CD1c-positive myeloid dendritic cell (primary cell): Measurements from ENCODE around the gene IL23R.
A peak's percentile ranks its signal among the peaks of the same experiment; 100 is the strongest.
"Not testable (repeated sequence)": the region's sequence is repeated elsewhere in the genome, so short reads cannot be mapped to it uniquely, and the experiment has no call there.

Experiments used
- DNase-seq: peaks from one replicate; pipeline ENCODE4 v3.0.0-alpha.2; 2016; ENCODE audit errors: extremely low spot score

Gene IL23R

DNA sequence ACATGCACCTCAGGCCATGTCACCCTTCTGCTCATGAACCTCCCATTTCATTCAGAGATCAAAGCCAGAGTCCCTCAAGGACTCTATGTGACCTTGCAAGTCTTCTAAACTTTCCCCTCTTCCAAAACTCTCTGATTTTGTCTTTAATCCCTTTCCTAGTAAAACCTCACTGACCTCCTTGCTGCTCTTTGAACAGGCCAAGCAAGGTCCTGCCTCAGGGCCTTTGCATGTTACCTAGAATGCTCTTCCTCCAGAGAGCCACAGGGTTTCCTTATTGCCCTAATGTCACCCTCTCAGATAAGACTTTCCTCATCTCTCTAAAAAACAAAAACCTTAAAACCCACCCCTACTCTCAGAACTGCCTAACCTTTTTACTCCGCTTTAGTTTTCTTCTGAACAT is 26.6 kb downstream of the IL23R start:
- no peak for DNase-seq

GRCh38 chr1:67193704-67194103 is 27.4 kb downstream of the IL23R start:
- DNase-seq: no peak

DNA sequence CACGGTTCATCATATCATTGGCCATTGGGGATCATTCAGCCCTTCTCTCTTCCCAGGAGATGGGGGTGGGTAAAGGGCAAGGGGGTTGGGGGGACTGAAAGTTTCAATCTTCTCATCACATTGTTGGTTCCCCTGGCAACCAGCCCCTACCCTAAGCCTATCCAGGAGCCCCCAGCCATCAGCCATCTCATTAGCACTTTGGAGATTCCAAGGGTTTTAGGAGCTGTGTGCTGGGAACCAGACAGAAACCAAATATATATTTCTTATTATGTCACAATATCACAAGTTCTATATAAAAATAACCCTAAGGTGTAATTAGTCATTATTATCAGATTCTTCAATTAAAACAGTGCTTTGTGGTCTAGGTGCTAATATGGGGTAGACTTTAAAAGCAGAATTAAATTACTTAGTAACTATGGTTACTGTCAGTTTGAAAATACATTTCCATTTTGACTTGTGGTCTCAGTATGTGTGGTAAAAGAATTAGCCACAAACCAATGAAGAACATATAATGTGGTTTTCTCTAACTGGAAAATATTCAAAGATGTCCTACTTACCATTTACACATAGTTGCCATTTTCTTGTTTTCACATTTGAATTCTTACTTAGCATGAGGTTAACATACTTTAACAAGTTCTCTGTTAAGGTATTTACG is 28.1 kb downstream of the IL23R start:
- peak; percentile 28 for DNase-seq

GRCh38 chr1:67200755-67201154 is 34.5 kb downstream of the IL23R start:
- no peak for DNase-seq

DNA sequence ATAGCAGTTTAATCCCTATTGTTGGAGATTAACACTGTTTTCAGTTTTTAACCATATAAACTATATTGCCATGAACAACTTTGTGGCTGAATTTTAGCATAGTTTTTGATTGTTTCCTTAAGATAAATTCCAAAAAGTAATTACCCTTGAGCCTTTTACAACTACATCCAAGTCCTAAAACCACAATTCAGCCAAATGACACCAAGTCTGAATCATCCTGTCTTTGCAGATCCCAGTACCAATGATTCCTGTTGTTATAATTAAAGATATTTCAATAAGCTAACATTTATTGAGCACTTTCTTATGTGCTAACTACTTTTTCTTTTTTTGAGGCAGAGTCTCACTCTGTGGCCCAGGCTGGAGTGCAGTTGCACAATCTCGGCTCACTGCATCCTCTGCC is 35.6 kb downstream of the IL23R start:
- DNase-seq: no peak

GRCh38 chr1:67204298-67204980 is 38.2 kb downstream of the IL23R start:
- DNase-seq: no peak

- DNase-seq: not testable (repeated sequence)
Measured at GRCh38 chr1:67207398-67207797, 41.1 kb downstream of the IL23R start.

GRCh38 chr1:67208217-67208616 is 42.0 kb downstream of the IL23R start:
- DNase-seq: no peak

DNA sequence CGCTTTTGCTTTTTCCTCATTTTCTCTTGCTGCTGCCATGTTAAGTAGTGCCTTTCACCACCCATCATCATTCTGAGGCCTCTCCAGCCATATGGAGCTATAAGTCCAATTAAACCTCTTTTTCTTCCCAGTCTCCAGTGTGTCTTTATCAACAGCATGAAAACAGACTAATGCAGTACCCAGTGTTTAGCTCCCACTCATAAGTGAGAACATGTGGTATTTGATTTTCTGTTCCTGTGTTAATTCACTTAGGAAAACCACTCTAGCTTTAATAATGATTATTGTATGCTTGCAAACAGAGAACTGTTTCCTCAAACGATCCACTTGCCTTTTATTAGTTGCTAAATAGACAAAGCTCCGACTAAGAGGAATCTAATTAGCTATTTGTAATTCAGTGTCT is 43.3 kb downstream of the IL23R start:
- DNase-seq: no peak

GRCh38 chr1:67211589-67212563 is 45.6 kb downstream of the IL23R start:
- peak; percentile 43 for DNase-seq

DNA sequence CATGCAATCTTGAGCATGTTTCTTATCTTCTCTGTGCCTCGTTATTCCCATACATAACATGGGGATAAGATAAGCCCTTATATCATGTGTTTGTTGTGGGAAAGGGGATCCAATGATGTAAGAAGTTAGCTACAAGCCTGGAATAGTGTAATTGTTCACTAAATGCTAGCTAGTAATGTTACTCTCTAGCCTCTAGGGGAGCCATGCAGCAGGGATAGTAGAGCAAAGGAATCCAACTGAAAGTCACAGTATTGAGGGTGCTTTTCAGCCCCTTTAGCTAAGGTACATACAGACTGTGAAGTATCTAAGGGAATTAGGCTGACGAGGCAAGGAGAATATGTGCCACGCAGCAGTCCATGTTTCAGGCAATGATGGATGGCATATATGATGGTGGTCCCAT is 46.9 kb downstream of the IL23R start:
- no peak for DNase-seq

DNA sequence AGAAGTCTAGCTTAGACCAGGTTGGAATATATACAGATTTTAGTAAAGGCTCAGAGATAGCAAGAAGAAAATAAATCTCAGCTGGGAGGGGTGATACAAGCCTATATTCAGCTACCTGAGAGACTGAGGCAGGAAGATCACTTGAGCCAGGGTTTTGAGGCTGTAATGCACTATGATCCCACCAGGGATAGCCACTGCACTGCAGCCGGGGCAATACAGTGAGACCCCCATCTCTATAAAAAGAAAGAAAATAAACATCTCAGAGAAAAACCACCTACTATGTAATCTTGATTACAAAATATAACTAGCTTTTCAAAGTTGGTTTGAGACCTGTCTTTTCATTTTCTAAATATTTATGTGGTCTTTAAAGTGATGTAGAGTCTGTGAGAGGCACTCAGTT is 47.7 kb downstream of the IL23R start:
- no peak for DNase-seq

DNA sequence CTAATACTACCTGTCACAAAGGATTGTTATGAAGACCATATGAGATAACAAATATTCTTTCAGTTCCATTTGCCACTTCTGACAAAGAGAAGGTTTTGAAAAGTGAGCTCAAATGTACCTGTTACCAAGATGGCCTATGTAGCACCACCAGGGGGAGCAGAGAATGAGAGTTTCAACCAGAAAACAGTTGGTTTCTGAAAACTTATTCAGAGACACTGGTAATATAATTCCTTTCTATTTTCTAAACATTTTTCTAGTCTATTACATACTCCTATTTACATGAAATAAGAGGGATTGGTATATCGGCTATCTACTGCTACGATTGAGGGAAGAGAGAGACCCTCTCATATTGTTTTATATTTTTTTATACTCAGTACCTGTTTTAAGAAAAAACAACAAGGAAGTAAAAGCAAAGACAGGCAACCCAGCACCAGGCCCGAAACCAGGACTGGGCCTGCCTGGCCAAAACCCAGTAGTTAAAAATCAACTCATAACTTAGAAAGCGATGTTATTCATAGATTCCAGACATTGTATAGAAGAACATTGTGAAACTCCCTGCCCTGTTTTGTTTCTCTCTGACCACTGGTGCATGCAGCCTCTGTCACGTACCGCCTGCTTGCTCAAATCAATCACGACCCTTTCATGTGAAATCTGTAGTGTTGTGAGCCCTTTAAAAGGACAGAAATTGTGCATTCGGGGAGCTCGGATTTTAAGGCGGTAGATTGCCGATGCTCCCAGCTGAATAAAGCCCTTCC is 48.3 kb downstream of the IL23R start:
- DNase-seq: peak; percentile 12

- no peak for DNase-seq
Measured at GRCh38 chr1:67216401-67216800, 50.1 kb downstream of the IL23R start.

GRCh38 chr1:67217417-67217816 is 51.2 kb downstream of the IL23R start:
- no peak for DNase-seq

DNA sequence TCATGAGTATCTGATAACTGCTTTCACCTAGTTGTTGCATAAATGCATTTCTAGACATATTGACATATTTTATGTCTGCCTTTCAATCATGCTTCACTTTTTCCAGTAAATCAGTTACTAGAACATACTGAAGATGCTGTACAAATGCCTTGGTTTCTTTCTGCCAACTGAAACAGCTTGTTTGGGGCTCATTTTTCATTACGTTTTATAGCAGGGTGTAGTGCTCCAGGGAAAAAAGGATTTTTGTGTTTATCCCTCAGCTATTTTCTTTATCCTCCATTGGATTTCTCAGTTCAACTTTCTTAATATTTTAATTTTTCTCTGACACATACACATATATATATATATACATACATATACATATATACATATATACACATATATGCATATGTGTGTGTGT is 51.7 kb downstream of the IL23R start:
- no peak for DNase-seq

DNA sequence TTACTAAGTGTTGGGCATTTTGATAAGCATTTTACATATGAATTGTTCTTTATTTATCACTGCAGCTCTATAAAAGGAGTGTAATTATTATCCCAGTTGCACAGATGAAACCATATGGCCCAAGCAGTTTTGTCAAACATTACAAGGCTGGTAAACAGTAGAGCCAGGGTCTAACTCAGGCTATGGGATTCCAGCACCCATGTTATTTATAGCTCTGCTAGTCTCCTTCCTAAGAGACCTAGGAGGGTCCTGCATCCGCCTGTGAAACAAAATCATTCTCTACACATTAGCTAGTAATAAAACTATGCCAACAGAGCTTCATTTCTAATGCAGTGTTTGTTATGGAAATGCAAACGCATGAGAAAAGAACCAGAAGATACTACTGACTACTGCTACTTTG is 58.6 kb downstream of the IL23R start:
- no peak for DNase-seq

GRCh38 chr1:67226688-67227087 is 60.4 kb downstream of the IL23R start:
- no peak for DNase-seq

DNA sequence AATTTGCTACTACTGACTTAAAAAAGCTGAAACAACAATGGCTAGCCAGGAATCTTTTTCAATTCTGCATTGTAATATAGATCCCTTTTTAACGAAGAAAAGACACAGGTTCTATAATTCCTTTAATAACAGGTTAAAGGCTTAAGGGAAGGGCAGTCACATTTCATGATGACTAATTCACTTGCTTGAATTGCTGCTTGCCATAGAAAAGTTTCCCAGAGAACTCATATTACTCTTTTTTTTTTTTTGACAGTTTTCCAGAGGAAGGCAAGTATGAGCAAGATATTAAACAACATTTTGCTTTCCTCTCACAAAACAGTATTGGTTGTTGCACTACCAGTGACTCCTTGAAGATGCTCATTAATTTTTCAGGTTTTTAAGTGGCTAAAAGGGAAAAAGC is 60.9 kb downstream of the IL23R start:
- DNase-seq: no peak

DNA sequence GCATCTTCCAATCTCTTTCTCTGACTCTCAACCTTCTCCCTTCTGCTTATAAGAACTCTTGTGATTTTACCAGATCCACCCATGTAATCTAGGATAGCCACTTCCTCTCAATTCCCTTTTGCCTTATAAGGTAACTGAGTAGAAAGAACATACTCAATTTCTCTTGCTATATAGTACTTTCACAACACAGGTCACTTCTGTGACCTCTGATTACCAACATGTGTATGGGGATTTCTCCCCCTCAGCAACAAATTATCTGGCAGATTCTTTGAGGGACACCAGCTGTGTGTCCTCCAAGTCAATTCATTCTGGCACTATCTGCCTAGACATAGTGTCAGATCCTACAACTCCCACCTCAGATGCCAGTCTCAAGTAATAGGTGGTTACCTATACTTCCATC is 62.5 kb downstream of the IL23R start:
- no peak for DNase-seq

GRCh38 chr1:67230539-67230938 is 64.3 kb downstream of the IL23R start:
- DNase-seq: no peak

DNA sequence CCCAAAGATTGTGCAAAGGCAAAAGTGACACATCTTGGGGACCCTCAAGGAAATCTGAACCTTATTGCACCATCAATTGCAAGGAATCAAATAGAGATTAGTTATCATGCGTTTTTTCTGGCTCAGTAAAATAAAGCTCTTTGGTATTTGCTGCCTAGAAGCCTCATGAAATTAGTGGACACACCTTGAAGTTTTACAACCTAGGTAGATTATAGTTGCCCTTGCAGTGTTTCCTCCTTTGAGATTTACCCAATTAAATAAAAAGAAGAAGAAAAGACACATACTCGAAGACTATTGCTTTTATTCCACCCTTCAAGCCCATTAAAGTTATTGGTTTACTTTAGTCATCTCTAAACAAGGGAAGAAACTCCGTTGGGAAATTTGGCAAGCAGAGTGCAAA is 70.0 kb downstream of the IL23R start:
- no peak for DNase-seq
